IMR-90 (cell line): ENCODE results near the gene OR6S1.

Source experiments
- BHLHE40 ChIP-seq: fragments of 150-350 bp; IDR thresholded peaks from 2 replicates; pipeline ENCODE4 v1.6.1; 2016; ENCODE audit warnings: mild to moderate bottlenecking, low read depth, low read length
- CHD1 ChIP-seq: IDR thresholded peaks from 2 replicates; pipeline ENCODE4 v1.6.1; 2012; ENCODE audit warnings: low read depth, low read length, improper control_type of control experiment
- CTCF ChIP-seq: conservative IDR thresholded peaks from 2 replicates; pipeline ENCODE4 v1.5.1; 2012; ENCODE audit warnings: mild to moderate bottlenecking, low read depth, low read length, improper control_type of control experiment
- POLR2A ChIP-seq: IDR thresholded peaks from 2 replicates; pipeline ENCODE4 v1.6.1; 2012; ENCODE audit warnings: mild to moderate bottlenecking, low read depth, low read length
- RCOR1 ChIP-seq: IDR thresholded peaks from 2 replicates; pipeline ENCODE4 v1.6.1; 2012; ENCODE audit warnings: mild to moderate bottlenecking, low read length, improper control_type of control experiment; ENCODE audit not compliant: insufficient replicate concordance

GRCh38 chr14:20661197-20661596 lies 19.7 kb upstream of the OR6S1 start:
- TF ChIP-seq CTCF (no peak), RCOR1 (no peak), POLR2A (no peak), CHD1 (no peak), BHLHE40 (no peak)
